IMR-90 (cell line): ENCODE measurements around the gene PM20D1. TPM values are rescaled to one million over a fixed set of nuclear protein-coding genes. Genes with fewer than 3 reads are reported as not detected.

ENCODE experiments used
- ATAC-seq: fragments of 200-7000 bp; cut with Tn5 transposase; 2 replicates; pipeline ENCODE4 v1.9.1; 2020; ENCODE audit warnings: low read depth, mild to moderate bottlenecking, moderate library complexity
- BruUV-seq: library from RNA; stranded (reverse); fragments of 400-500 nt; replicated peaks from 2 replicates; lab custom pipeline; 2021; lab: Mats Ljungman, UMichigan
- CTCF ChIA-PET: fragments of 300-600 bp; formaldehyde crosslinking; extraction: SDS; loops from one replicate; lab custom pipeline; 2021; ENCODE audit warnings: antibody characterized with exemption; lab: Yijun Ruan, JAX
- POLR2A ChIA-PET: fragments of 300-600 bp; sonication (Branson Sonifier 250); formaldehyde crosslinking; loops from one replicate; lab custom pipeline; 2022; ENCODE audit warnings: antibody characterized with exemption; ENCODE audit not compliant: unreplicated experiment; lab: Charles Lee
- DNase-seq: peaks from one replicate; pipeline ENCODE4 v3.0.0; 2013
- H2AFZ ChIP-seq: replicated peaks from 2 replicates; pipeline ENCODE3; 2013; ENCODE audit warnings: low read length, mild to moderate bottlenecking; ENCODE audit not compliant: poor library complexity
- H2AK5ac ChIP-seq: 2 replicates; pipeline ENCODE4 v1.6.1; 2013; ENCODE audit warnings: low read depth, low read length, inconsistent platforms
- H2AK9ac ChIP-seq: replicated peaks from 2 replicates; pipeline ENCODE3; 2013; ENCODE audit warnings: mild to moderate bottlenecking, low read depth, low read length, moderate library complexity; ENCODE audit not compliant: poor library complexity
- H2BK120ac ChIP-seq: 2 replicates; pipeline ENCODE4 v1.6.1; 2013; ENCODE audit warnings: low read depth, low read length, inconsistent platforms
- H2BK15ac ChIP-seq: 3 replicates; pipeline ENCODE4 v1.6.1; 2013; ENCODE audit warnings: low read depth, low read length, inconsistent platforms
- H2BK20ac ChIP-seq: 2 replicates; pipeline ENCODE4 v1.6.1; 2013; ENCODE audit warnings: low read depth, mild to moderate bottlenecking, inconsistent platforms, low read length, moderate library complexity
- H2BK5ac ChIP-seq: 2 replicates; pipeline ENCODE4 v1.6.1; 2013; ENCODE audit warnings: mild to moderate bottlenecking, low read depth, low read length, inconsistent platforms; ENCODE audit not compliant: poor library complexity, severe bottlenecking
- H3K14ac ChIP-seq: replicated peaks from 2 replicates; pipeline ENCODE4 v1.6.1; 2013; ENCODE audit warnings: low read depth, low read length, inconsistent platforms
- H3K18ac ChIP-seq: 2 replicates; pipeline ENCODE4 v1.6.1; 2013; ENCODE audit warnings: low read depth, low read length, control low read depth
- H3K23ac ChIP-seq: 2 replicates; pipeline ENCODE4 v1.6.1; 2013; ENCODE audit warnings: low read depth, low read length, inconsistent platforms
- H3K27ac ChIP-seq: 2 replicates; pipeline ENCODE4 v1.5.1; 2013; ENCODE audit warnings: mild to moderate bottlenecking, control low read depth, low read length; ENCODE audit not compliant: insufficient read depth
- H3K27me3 ChIP-seq: 2 replicates; pipeline ENCODE4 v1.6.1; 2013; ENCODE audit warnings: low read length; ENCODE audit not compliant: control insufficient read depth, insufficient read depth
- H3K36me3 ChIP-seq: 2 replicates; pipeline ENCODE4 v1.6.1; 2013; ENCODE audit warnings: low read length, mixed read lengths; ENCODE audit not compliant: control insufficient read depth, insufficient read depth
- H3K4ac ChIP-seq: 2 replicates; pipeline ENCODE4 v1.6.1; 2013; ENCODE audit warnings: low read depth, low read length, inconsistent platforms
- H3K4me1 ChIP-seq: 2 replicates; pipeline ENCODE4 v1.6.1; 2013; ENCODE audit warnings: low read length, mixed read lengths; ENCODE audit not compliant: control insufficient read depth, insufficient read depth
- H3K4me2 ChIP-seq: 2 replicates; pipeline ENCODE4 v1.6.1; 2013; ENCODE audit warnings: low read depth, mild to moderate bottlenecking, control low read depth, low read length, moderate library complexity
- H3K4me3 ChIP-seq: 2 replicates; pipeline ENCODE4 v1.5.1; 2013; ENCODE audit warnings: low read depth, mild to moderate bottlenecking, control low read depth, low read length, moderate library complexity; ENCODE audit not compliant: insufficient read depth
- H3K56ac ChIP-seq: 2 replicates; pipeline ENCODE4 v1.6.1; 2013; ENCODE audit warnings: low read length, inconsistent platforms; ENCODE audit not compliant: insufficient read depth; ENCODE audit errors: extremely low read depth
- H3K79me1 ChIP-seq, 2 experiments: 2 replicates each; pipeline ENCODE4 v1.6.1; 2013; ENCODE audit warnings: low read length in 2 of 2, inconsistent platforms in 1 of 2, low read depth in 1 of 2
- H3K9ac ChIP-seq: 2 replicates; pipeline ENCODE4 v1.6.1; 2013; ENCODE audit warnings: low read depth, low read length, control low read depth
- H3K9me1 ChIP-seq: 2 replicates; pipeline ENCODE4 v1.6.1; 2013; ENCODE audit warnings: low read length, inconsistent platforms; ENCODE audit not compliant: insufficient read depth
- H3K9me3 ChIP-seq: 2 replicates; pipeline ENCODE4 v1.6.1; 2013; ENCODE audit warnings: low read length; ENCODE audit not compliant: control insufficient read depth, insufficient read depth
- H4K20me1 ChIP-seq: 2 replicates; pipeline ENCODE4 v1.6.1; 2013; ENCODE audit warnings: low read length, inconsistent platforms; ENCODE audit not compliant: insufficient read depth
- H4K5ac ChIP-seq: 2 replicates; pipeline ENCODE4 v1.6.1; 2013; ENCODE audit warnings: mild to moderate bottlenecking, low read depth, low read length, control low read depth
- H4K8ac ChIP-seq, 2 experiments: 2 replicates each; pipeline ENCODE4 v1.6.1; 2013; ENCODE audit warnings: low read depth in 2 of 2, low read length in 2 of 2, control low read depth in 1 of 2, inconsistent platforms in 1 of 2
- H4K91ac ChIP-seq: 2 replicates; pipeline ENCODE4 v1.6.1; 2013; ENCODE audit warnings: low read depth, low read length, inconsistent platforms; ENCODE audit not compliant: insufficient read depth
- BHLHE40 ChIP-seq: fragments of 150-350 bp; IDR thresholded peaks from 2 replicates; pipeline ENCODE4 v1.6.1; 2016; ENCODE audit warnings: mild to moderate bottlenecking, low read depth, low read length
- CEBPB ChIP-seq: IDR thresholded peaks from 2 replicates; pipeline ENCODE4 v1.6.1; 2012; ENCODE audit warnings: low read depth, low read length, improper control_type of control experiment
- CHD1 ChIP-seq: IDR thresholded peaks from 2 replicates; pipeline ENCODE4 v1.6.1; 2012; ENCODE audit warnings: low read depth, low read length, improper control_type of control experiment
- FOS ChIP-seq: fragments of 150-350 bp; IDR thresholded peaks from 2 replicates; pipeline ENCODE4 v1.6.1; 2016; ENCODE audit warnings: low read depth, low read length
- MAFK ChIP-seq: IDR thresholded peaks from 2 replicates; pipeline ENCODE4 v1.6.1; 2012; ENCODE audit warnings: low read depth, low read length, improper control_type of control experiment
- MAZ ChIP-seq: IDR thresholded peaks from 2 replicates; pipeline ENCODE4 v1.6.1; 2012; ENCODE audit warnings: low read depth, mild to moderate bottlenecking, low read length, improper control_type of control experiment, moderate library complexity, borderline replicate concordance
- MXI1 ChIP-seq: IDR thresholded peaks from 2 replicates; pipeline ENCODE4 v1.6.1; 2012; ENCODE audit warnings: low read depth, mild to moderate bottlenecking, low read length, moderate library complexity, borderline replicate concordance
- NFE2L2 ChIP-seq: fragments of 150-350 bp; IDR thresholded peaks from 2 replicates; pipeline ENCODE4 v1.6.1; 2016; ENCODE audit warnings: low read depth, mild to moderate bottlenecking, low read length
- POLR2A ChIP-seq: IDR thresholded peaks from 2 replicates; pipeline ENCODE4 v1.6.1; 2012; ENCODE audit warnings: mild to moderate bottlenecking, low read depth, low read length
- RAD21 ChIP-seq: IDR thresholded peaks from 2 replicates; pipeline ENCODE4 v1.6.1; 2012; ENCODE audit warnings: low read length, improper control_type of control experiment
- RCOR1 ChIP-seq: IDR thresholded peaks from 2 replicates; pipeline ENCODE4 v1.6.1; 2012; ENCODE audit warnings: mild to moderate bottlenecking, low read length, improper control_type of control experiment; ENCODE audit not compliant: insufficient replicate concordance
- RFX5 ChIP-seq: IDR thresholded peaks from 2 replicates; pipeline ENCODE4 v1.8.0; 2012; ENCODE audit warnings: low read depth, mild to moderate bottlenecking, low read length, moderate library complexity
- SMC3 ChIP-seq: fragments of 150-350 bp; IDR thresholded peaks from 2 replicates; pipeline ENCODE4 v1.6.1; 2016; ENCODE audit warnings: low read depth, mild to moderate bottlenecking, antibody characterized with exemption, low read length, moderate library complexity
- WGBS, 2 experiments: methylation state at CpG; one replicate each; pipeline versions ENCODE4 v1.1.5 to v1.1.7; 2013; ENCODE audit warnings: missing lambda C conversion rate in 2 of 2; ENCODE audit not compliant: insufficient read length in 1 of 2; ENCODE audit errors: extremely low coverage in 2 of 2; 5-methylcytosine and 5-hydroxymethylcytosine counted together
- dilution Hi-C: fragments of 300-500 bp; cut with HindIII; formaldehyde crosslinking; loops from one replicate; pipeline ENCODE4 v1.14.3; 2018; ENCODE audit warnings: low sequenced_read_pairs; ENCODE audit not compliant: unreplicated experiment
- in situ Hi-C: fragments of 300-500 bp; cut with MboI; formaldehyde crosslinking; loops from 3 replicates; pipeline ENCODE4 v1.14.3; 2019; ENCODE audit warnings: low sequenced_read_pairs, inconsistent platforms, mixed read lengths
- intact Hi-C: fragments of 100-400 bp; cut with micrococcal nuclease; formaldehyde crosslinking; loops from 2 replicates; pipeline ENCODE4 v1.10.0; 2022
- polyA plus RNA-seq, 3 experiments: library from polyadenylated mRNA; depleted of rRNA; stranded (reverse); fragments of >200 nt; gene quantifications; 2 replicates each; pipeline ENCODE4 v1.2.3, GENCODE V29; 2012; ENCODE audit warnings: low replicate concordance in 1 of 3
- total RNA-seq: library from RNA; depleted of rRNA; stranded (reverse); fragments of >200 nt; gene quantifications from 2 replicates; pipeline ENCODE4 v1.2.3, GENCODE V29; 2012
- TF ChIP-seq, protein P1 (sequence below): conservative IDR thresholded peaks from 2 replicates; pipeline ENCODE4 v1.5.1; 2012; ENCODE audit warnings: mild to moderate bottlenecking, low read depth, low read length, improper control_type of control experiment
- TF ChIP-seq, protein P2 (sequence below): fragments of 150-350 bp; IDR thresholded peaks from 2 replicates; pipeline ENCODE4 v1.6.1; 2017; ENCODE audit warnings: mild to moderate bottlenecking, antibody characterized with exemption, low read length, low read depth
- TF ChIP-seq, protein P3 (sequence below): fragments of 150-350 bp; IDR thresholded peaks from 2 replicates; pipeline ENCODE4 v1.6.1; 2016; ENCODE audit warnings: low read depth, mild to moderate bottlenecking, low read length, moderate library complexity, borderline replicate concordance

Gene PM20D1
- total and polyA plus RNA-seq, 2 of the 4 experiments (the other 2 are of a cell fraction) = not detected

DNA sequence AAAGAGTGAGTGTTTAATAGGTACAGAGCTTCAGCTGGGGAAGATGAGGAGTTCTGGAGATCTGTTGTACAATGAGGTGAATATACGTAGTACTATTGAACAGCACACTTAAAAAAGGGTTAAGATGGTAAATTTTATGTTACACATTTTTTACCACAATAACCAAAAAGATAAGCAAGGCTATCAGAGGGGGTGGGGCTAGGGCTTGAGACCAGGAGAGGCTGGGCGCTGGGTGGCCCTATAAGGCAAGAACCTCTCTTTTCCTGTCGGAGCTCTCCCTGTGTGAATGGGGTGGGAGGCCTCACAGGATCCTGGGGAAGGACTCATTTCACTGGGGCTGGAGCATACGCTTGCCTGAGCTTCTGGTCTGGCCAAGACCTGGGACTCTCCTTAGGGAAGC lies 45.9 kb downstream of the PM20D1 start:
- H2AK5ac ChIP-seq = no peak overlapping the region
- H3K27ac ChIP-seq = no peak overlapping the region
- peaks cover 4% of the 10 kb centered on the region; the same call in 1 of the 2 replicates for H3K9me1 ChIP-seq
- ChIA-PET POLR2A (no interaction called here), CTCF (interaction anchor here (2.4 kb wide), 1 partner anchor 173 kb away, joined by 6 read pairs; no protein-coding TSS in a partner anchor)
- H4K20me1 ChIP-seq = 0 out of 2 replicates have a peak, but pooled peaks cover 6% of the 10 kb centered on the region
- TF ChIP-seq CEBPB = no peak
- no peak for TF ChIP-seq RFX5
- TF ChIP-seq, protein P1, sequence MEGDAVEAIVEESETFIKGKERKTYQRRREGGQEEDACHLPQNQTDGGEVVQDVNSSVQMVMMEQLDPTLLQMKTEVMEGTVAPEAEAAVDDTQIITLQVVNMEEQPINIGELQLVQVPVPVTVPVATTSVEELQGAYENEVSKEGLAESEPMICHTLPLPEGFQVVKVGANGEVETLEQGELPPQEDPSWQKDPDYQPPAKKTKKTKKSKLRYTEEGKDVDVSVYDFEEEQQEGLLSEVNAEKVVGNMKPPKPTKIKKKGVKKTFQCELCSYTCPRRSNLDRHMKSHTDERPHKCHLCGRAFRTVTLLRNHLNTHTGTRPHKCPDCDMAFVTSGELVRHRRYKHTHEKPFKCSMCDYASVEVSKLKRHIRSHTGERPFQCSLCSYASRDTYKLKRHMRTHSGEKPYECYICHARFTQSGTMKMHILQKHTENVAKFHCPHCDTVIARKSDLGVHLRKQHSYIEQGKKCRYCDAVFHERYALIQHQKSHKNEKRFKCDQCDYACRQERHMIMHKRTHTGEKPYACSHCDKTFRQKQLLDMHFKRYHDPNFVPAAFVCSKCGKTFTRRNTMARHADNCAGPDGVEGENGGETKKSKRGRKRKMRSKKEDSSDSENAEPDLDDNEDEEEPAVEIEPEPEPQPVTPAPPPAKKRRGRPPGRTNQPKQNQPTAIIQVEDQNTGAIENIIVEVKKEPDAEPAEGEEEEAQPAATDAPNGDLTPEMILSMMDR = no peak
- no peak for TF ChIP-seq MXI1
- TF ChIP-seq SMC3 = no peak
- TF ChIP-seq, protein P2, sequence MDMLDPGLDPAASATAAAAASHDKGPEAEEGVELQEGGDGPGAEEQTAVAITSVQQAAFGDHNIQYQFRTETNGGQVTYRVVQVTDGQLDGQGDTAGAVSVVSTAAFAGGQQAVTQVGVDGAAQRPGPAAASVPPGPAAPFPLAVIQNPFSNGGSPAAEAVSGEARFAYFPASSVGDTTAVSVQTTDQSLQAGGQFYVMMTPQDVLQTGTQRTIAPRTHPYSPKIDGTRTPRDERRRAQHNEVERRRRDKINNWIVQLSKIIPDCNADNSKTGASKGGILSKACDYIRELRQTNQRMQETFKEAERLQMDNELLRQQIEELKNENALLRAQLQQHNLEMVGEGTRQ = no peak
- no peak for TF ChIP-seq RAD21
- no peak for TF ChIP-seq MAZ
- no peak for TF ChIP-seq MAFK
- TF ChIP-seq, protein P3, sequence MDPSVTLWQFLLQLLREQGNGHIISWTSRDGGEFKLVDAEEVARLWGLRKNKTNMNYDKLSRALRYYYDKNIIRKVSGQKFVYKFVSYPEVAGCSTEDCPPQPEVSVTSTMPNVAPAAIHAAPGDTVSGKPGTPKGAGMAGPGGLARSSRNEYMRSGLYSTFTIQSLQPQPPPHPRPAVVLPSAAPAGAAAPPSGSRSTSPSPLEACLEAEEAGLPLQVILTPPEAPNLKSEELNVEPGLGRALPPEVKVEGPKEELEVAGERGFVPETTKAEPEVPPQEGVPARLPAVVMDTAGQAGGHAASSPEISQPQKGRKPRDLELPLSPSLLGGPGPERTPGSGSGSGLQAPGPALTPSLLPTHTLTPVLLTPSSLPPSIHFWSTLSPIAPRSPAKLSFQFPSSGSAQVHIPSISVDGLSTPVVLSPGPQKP = no peak
- TF ChIP-seq CHD1 = no peak
- TF ChIP-seq RCOR1 = no peak
- no peak for TF ChIP-seq POLR2A
- TF ChIP-seq NFE2L2 = no peak
- TF ChIP-seq BHLHE40 = no peak
- no peak for TF ChIP-seq FOS
- no CpG with 5 or more reads among the region's 4 CpGs for WGBS, 2 experiments
- H3K23ac ChIP-seq = no peak overlapping the region
- H3K9me3 ChIP-seq = no peaks in the 10 kb centered on the region
- no TSS peak for BruUV-seq
- in situ Hi-C loops (no loop called here), intact Hi-C loops (no loop called here), dilution Hi-C loops (no loop called here)
- no peak overlapping the region for H3K4me2 ChIP-seq
- no peak overlapping the region for H4K5ac ChIP-seq
- H3K9ac ChIP-seq = no peak overlapping the region
- H2BK20ac ChIP-seq = no peak overlapping the region
- no peak overlapping the region for H2BK120ac ChIP-seq
- no peak for DNase-seq
- no peak overlapping the region for H2BK15ac ChIP-seq
- ATAC-seq = no peak
- H3K36me3 ChIP-seq = peaks cover 25% of the 10 kb centered on the region; the same call in 1 of the 2 replicates
- no peak overlapping the region for H4K8ac ChIP-seq
- H3K27me3 ChIP-seq = no peaks in the 10 kb centered on the region
- no peak overlapping the region for H2AK9ac ChIP-seq
- no peak overlapping the region for H3K56ac ChIP-seq
- H3K4me3 ChIP-seq = no peak overlapping the region
- H3K4ac ChIP-seq = no peak overlapping the region
- no peak overlapping the region for H3K14ac ChIP-seq
- H2AFZ ChIP-seq = no peak overlapping the region
- H4K91ac ChIP-seq = no peak overlapping the region
- H3K18ac ChIP-seq = no peak overlapping the region
- no peaks in the 10 kb centered on the region for H3K4me1 ChIP-seq
- H2BK5ac ChIP-seq = no peak overlapping the region
- H3K79me1 ChIP-seq = peaks cover 20 to 24% of the 10 kb centered on the region in 2 experiments
